HG03045 (cell line): ENCODE measurements around the gene VHLL.

Experiments used
- ATAC-seq: cut with Tn5 transposase; IDR thresholded peaks from one replicate; pipeline ENCODE4 v1.9.1; 2021; ENCODE audit warnings: mild to moderate bottlenecking, moderate library complexity; ENCODE audit not compliant: unreplicated experiment

VHLL gene

GRCh38 chr1:156258859-156259258 lies 40.2 kb downstream of the VHLL start:
- no peak for ATAC-seq

- no peak for ATAC-seq
These were observed 41.4 kb downstream of the VHLL start for GRCh38 chr1:156257711-156258110.

- ATAC-seq, result no peak
These were observed 45.5 kb downstream of the VHLL start for GRCh38 chr1:156253634-156254033.

- ATAC-seq, result no peak
These were observed 47.6 kb downstream of the VHLL start for GRCh38 chr1:156251527-156251926.

GRCh38 chr1:156249593-156249992 lies 49.5 kb downstream of the VHLL start:
- no peak for ATAC-seq
